Fibroblast of the aortic adventitia (primary cell): ENCODE measurements around the gene SLC5A7. TPM values are rescaled to one million over a fixed set of nuclear protein-coding genes. Genes with fewer than 3 reads are reported as not detected.

Source experiments
- DNase-seq: peaks from one replicate; pipeline ENCODE4 v3.0.0-alpha.2; 2010; ENCODE audit warnings: low read depth
- H3K4me3 ChIP-seq: 2 replicates; pipeline ENCODE4 v1.5.1; 2011; ENCODE audit warnings: low read depth, mild to moderate bottlenecking, control low read depth, low read length, moderate library complexity
- total RNA-seq: library from RNA; depleted of rRNA; stranded (reverse); fragments of >200 nt; gene quantifications from 2 replicates; pipeline ENCODE4 v1.2.3, GENCODE V29; 2012; ENCODE audit warnings: low replicate concordance
- TF ChIP-seq, protein P1 (sequence below): IDR thresholded peaks from 2 replicates; pipeline ENCODE4 v1.5.1; 2011; ENCODE audit warnings: mild to moderate bottlenecking, low read length, control low read depth, inconsistent platforms; ENCODE audit not compliant: insufficient read depth

The SLC5A7 gene
- total RNA-seq, 1 donor, result not detected

DNA sequence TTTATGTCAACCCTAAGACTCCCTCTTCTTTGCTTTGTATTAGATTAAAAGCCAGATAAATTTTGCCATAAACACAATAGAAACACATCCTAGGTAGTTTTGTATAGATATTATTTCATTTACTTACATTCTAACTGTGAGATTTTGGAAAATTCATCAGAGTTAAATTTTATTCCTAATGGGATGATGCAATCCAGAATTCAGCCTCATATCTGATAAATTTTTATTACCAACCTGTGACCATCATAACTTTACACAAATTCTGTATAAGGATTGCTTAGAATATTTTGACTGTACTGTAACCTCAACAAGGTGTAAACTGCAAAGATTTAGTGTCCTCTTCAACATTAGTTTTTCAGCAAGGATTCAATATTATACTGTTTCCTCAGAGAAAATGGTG is 4.4 kb downstream of the SLC5A7 start:
- no peak for DNase-seq
- no peak overlapping the region for H3K4me3 ChIP-seq
- TF ChIP-seq, protein P1, sequence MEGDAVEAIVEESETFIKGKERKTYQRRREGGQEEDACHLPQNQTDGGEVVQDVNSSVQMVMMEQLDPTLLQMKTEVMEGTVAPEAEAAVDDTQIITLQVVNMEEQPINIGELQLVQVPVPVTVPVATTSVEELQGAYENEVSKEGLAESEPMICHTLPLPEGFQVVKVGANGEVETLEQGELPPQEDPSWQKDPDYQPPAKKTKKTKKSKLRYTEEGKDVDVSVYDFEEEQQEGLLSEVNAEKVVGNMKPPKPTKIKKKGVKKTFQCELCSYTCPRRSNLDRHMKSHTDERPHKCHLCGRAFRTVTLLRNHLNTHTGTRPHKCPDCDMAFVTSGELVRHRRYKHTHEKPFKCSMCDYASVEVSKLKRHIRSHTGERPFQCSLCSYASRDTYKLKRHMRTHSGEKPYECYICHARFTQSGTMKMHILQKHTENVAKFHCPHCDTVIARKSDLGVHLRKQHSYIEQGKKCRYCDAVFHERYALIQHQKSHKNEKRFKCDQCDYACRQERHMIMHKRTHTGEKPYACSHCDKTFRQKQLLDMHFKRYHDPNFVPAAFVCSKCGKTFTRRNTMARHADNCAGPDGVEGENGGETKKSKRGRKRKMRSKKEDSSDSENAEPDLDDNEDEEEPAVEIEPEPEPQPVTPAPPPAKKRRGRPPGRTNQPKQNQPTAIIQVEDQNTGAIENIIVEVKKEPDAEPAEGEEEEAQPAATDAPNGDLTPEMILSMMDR, result no peak

DNA sequence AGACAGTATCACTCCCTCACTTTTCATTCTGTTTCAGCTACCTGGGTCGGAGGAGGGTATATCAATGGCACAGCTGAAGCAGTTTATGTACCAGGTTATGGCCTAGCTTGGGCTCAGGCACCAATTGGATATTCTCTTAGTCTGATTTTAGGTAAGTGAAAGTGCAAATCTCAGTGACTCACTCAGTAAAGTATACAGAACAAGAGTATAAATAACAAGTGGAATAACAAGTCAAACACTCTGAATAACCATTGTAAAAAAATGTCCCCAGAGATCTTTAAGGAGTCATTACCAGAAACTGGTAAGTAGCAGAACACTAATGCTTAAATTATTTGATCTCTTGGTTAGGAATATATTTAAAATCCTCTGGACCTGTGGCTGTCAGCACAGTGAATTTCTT is 5.7 kb downstream of the SLC5A7 start:
- DNase-seq, result no peak
- TF ChIP-seq, protein P1, result no peak
- H3K4me3 ChIP-seq, result no peak overlapping the region

DNA sequence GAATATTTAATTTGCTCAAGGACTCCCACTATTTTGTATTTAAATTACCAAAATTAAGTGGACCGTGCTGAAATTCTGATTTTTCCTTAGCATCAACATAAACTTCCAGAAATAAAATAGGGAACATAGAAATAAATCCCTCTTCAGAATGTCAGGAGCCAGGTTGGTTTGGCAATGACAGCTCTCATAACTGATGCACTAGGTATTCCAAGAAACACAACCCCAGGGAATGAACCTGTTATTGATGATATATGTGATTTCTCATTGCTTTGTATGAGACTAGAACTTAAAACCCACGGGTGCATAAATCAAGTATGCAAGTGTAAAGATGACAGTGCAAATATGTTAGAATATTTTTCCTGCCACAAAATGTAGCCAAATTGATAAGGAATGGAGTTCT is 12.8 kb downstream of the SLC5A7 start:
- TF ChIP-seq, protein P1, result no peak
- DNase-seq, result no peak
- no peak overlapping the region for H3K4me3 ChIP-seq

DNA sequence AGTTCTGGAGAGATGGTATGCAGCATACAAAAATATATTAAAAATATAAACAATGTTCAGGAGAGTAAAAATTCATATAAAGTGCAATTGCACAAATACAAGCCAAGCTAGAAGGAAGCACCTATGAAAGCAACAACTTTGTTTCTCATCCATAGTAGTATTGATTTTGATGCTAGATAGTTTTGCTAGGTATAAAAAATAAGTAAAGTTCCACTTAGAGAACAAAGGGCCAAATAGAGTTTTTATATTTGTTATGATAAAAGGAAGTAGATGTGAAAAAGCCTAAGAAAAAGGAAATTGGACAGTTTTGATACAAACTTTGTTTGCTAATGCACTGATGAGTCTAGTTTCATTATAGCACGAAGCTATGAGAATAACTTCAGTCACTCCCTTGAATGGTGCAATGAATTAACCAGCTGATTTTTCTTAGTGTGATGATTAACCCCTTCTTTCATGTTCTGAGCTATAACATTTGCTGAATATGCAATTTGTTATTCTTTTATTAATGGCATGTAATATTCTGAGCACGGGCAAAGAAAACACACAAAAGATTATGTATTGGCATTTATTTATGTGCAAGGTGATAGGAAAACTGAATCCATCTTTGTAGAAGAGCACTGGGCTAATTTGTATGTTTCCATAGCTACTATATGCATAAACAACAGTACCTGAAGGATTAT is 24.7 kb downstream of the SLC5A7 start:
- H3K4me3 ChIP-seq, result no peak overlapping the region
- TF ChIP-seq, protein P1, result no peak
- DNase-seq, result no peak

DNA sequence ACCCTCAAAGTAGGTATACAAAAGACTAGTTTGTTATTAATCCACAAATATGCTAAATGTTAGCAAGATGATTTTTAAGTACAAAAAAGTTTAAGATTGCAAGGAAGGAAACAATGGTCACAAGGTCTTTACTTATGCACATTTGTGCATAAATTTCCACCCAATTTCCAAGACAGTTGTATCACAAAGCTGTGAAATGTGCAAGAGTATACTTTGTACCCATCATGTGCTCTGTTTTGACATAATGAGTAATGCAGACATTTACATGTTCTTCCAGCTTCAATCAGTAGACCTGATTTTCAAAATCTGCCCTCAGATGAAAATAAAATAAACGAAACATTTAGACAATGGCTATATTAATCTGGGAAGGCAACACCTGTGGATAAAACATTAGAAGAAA is 27.0 kb downstream of the SLC5A7 start:
- DNase-seq, result no peak
- H3K4me3 ChIP-seq, result no peak overlapping the region
- TF ChIP-seq, protein P1, result no peak

- no peak for DNase-seq
- TF ChIP-seq, protein P1, result no peak
These were observed 36.3 kb downstream of the SLC5A7 start for GRCh38 chr2:108022628-108023027.

DNA sequence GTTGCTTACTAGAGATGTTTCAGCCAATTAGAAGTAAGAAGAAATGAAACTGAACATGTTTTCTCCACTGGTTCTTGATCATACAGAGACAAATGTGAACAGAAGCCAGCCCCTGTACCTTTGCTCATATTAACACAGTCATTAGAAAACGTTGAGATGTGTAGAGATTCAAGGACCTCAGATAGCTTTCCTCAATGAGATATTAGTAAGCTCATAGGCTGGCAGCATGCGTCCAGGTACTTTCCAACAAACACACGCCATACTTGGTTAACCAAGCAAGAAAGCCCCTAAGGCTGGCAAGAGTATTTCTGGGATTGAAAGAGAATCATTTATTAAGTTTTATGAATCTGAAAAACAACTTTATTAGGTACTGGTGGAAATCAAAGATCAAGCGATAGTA is 37.5 kb downstream of the SLC5A7 start:
- H3K4me3 ChIP-seq, result no peak overlapping the region
- TF ChIP-seq, protein P1, result no peak
- no peak for DNase-seq

More at GRCh38 chr2:108022628-108023027, 36.3 kb downstream of the SLC5A7 start:
- no peak overlapping the region for H3K4me3 ChIP-seq
